GM18507 (cell line): Measurements from ENCODE around the gene IL17REL.
A peak's percentile ranks its signal among the peaks of the same experiment; 100 is the strongest.

Source experiments
- DNase-seq: peaks from one replicate; pipeline ENCODE4 v3.0.0; 2011; ENCODE audit warnings: low read depth; ENCODE audit not compliant: insufficient read length; ENCODE audit errors: extremely low spot score
- FAIRE-seq: peaks from 2 replicates; lab custom pipeline; 2011; peaks lifted over from hg19 to GRCh38; lab: Jason Lieb, UNC

IL17REL gene

GRCh38 chr22:49971232-49972162, 41.1 kb downstream of the IL17REL start:
- FAIRE-seq: no peak

GRCh38 chr22:49970528-49971231, 41.9 kb downstream of the IL17REL start:
- no peak for FAIRE-seq
- peak; percentile 77 for DNase-seq

More at GRCh38 chr22:49971232-49972162, 41.1 kb downstream of the IL17REL start:
- DNase-seq: no peak

- DNase-seq: no peak
- no peak for FAIRE-seq
These were observed 42.6 kb downstream of the IL17REL start for GRCh38 chr22:49969751-49970527.

- DNase-seq (no peak), FAIRE-seq (no peak)
These were observed 43.5 kb downstream of the IL17REL start for GRCh38 chr22:49968831-49969661.

DNA sequence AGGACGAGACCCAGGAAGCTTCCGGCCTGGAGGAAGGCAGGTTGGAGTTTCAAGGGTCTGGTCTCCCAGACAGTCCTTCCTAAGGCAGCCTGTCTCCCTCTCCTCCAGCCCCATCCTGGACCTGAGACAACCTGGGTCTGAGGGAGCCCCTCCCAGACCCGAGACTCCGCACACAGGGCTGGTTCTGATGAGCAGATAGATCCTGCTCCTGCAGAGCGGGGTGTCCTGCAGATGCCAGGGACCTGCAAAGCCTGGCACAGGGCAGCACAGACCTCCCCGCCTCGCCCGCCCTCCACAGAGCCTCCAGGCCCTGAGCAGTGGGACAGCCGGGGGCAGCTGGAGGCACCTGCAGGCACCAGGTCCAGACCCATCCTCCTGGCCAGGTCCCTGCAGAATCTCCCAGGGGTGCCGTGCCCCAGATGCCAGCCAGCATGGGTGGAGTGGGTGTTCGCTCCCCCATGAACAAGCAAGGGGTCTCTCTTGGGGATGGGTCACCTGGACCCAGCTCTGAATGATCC, 44.2 kb downstream of the IL17REL start:
- DNase-seq (no peak), FAIRE-seq (no peak)

GRCh38 chr22:49967706-49968208, 44.8 kb downstream of the IL17REL start:
- FAIRE-seq (no peak), DNase-seq (no peak)

DNA sequence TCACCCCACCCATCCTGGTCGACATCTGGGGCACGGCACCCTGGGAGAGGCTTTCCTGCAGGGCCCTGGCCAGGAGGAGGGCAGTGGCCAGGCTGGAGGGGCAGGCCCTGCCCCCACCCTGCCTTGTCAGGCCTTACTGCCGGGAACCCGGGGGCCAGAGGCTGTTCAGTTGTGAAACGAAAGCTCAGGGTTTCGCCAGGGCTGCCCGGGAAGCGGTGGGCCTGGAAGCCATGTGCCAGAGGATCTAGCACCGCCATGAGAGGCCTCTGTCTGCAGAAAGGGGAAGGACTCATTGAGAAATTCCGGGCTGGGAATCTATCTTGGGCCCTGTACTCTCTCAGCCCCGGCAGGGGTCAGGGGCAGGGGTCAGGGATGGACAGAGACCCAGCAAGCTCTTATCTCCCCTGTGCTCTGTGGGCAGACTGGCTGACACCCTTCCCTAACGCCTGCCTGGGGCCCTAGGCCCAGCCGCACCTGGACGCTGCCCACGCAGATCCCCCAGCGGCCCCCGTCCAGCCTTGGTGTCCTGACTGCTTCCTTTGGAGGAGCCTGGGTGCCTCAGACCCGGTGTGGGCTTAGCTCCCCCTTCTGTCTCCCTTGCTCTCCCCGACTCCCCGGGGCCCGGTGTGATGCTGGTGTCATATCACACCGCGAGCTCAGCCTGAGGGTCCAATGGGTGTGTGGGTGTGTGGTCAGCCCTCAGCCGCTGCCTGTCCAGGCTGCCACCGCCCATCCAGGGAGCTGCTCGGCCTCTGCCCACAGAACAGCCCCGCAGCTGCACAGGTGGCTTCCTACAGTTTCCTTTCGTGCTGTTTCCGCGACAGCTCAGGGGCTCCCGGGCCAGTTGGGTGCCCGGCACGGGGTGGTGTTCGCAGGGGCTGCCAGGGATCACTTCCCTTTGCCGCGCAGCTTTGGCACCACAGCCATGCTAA, 45.5 kb downstream of the IL17REL start:
- DNase-seq (no peak), FAIRE-seq (no peak)

GRCh38 chr22:49966041-49966773, 46.4 kb downstream of the IL17REL start:
- DNase-seq (no peak), FAIRE-seq (no peak)

DNA sequence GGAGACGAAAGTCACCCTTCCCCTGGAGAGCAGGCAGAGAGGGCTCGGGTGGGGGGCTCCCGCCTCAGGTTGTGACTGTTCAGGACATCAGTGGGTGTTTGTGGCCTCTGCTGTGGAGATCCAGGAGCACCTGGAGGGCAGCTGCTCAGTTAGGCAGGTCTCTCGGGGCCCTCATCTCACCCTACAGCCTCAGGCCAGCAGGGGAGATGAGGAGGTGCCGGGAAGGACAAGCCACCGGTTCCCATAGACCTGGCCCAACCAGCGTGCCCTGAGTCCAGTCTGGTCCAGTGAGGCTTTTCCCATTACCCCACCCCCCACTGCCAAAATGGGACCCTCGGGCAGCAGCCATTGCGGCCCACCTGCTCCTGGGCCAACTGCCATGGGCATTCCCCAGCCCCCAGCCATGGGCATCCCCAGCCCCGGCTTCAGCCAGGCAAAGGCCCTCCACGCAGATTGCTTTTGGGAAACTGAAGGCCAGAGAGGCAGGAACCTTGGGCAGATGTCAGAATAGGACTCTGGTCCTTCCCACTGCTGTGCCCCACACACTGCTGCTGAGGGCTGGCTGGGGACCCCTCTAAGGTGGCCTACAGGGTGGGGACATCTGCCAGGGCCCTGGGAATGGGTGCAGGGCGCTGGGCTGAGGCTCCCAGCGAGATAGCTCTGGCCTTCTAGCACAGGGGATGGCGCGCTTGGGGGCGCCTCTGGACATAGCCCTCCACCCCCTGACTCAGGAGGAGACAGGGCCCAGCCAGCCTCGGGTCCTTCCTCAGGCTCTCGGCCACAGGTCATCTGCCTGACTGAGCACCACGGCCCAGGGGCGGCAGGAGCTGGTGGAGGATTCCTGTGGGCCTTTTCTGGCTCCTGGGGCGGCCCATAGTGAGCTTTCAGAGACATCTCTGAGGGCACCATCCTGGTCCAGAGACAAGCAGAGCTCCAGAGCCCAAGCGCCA, 47.2 kb downstream of the IL17REL start:
- no peak for DNase-seq
- no peak for FAIRE-seq

GRCh38 chr22:49964136-49965090, 48.2 kb downstream of the IL17REL start:
- no peak for DNase-seq
- FAIRE-seq: no peak

DNA sequence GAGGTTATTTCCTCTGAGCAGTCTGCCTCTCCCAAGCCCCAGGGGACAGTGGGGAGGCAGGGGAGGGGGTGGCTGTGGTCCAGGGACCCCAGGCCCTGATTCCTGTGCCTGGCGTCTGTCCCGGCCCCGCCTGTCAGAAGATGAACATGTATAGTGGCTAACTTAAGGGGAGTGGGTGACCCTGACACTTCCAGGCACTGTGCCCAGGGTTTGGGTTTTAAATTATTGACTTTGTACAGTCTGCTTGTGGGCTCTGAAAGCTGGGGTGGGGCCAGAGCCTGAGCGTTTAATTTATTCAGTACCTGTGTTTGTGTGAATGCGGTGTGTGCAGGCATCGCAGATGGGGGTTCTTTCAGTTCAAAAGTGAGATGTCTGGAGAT, 48.9 kb downstream of the IL17REL start:
- FAIRE-seq (no peak), DNase-seq (no peak)

DNA sequence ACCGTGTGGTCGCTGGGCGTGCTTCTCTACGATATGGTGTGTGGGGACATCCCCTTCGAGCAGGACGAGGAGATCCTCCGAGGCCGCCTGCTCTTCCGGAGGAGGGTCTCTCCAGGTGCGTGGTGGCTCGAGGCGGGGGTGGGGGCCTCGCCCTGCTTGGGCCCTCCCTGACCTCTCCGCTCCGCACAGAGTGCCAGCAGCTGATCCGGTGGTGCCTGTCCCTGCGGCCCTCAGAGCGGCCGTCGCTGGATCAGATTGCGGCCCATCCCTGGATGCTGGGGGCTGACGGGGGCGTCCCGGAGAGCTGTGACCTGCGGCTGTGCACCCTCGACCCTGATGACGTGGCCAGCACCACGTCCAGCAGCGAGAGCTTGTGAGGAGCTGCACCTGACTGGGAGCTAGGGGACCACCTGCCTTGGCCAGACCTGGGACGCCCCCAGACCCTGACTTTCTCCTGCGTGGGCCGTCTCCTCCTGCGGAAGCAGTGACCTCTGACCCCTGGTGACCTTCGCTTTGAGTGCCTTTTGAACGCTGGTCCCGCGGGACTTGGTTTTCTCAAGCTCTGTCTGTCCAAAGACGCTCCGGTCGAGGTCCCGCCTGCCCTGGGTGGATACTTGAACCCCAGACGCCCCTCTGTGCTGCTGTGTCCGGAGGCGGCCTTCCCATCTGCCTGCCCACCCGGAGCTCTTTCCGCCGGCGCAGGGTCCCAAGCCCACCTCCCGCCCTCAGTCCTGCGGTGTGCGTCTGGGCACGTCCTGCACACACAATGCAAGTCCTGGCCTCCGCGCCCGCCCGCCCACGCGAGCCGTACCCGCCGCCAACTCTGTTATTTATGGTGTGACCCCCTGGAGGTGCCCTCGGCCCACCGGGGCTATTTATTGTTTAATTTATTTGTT, 49.6 kb downstream of the IL17REL start:
- peak; percentile 5 for FAIRE-seq
- no peak for DNase-seq

DNA sequence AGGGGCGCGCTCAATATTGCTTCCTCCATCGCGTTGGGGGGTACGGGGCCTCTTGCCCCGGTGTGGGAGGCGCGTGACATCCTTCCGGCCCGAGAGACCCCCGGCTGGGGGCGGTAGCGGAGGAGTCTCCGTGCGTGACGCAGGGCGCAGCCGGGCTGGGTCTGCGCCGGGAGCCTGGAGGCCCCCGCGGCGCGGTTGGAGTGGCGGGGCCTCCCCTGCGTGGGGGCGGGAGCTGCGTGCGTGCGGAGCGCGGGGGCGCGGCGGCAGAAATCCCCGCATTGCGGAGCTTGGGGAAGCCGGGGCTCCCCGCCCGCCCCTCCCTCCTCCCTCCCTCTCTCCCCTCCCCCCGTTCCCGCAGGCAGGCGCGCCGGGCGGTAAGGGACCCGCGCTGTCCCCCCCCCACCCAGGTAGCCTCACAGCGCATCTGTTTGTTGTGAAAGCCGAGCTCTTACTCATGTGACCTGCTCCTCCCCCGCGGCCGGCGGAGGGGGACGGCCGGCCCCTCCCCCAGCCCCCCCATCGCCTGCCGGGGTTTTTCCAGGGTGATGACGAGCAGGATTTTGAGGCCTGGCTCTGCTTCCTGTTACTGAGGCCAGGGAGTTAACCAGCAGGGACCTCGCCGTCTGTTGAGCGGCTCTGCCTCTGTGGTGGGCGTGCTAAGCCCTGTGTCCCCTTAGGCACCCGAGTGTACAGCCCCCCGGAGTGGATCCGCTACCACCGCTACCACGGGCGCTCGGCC, 50.4 kb downstream of the IL17REL start:
- DNase-seq (no peak), FAIRE-seq (peak; percentile 81)
